Measurements from ENCODE around the gene PARN. TPM values are rescaled to one million over a fixed set of nuclear protein-coding genes. Genes with fewer than 3 reads are reported as not detected.

Gene PARN
- total RNA-seq, 1 experiment from 2014 or later, result 56.2 TPM

DNA sequence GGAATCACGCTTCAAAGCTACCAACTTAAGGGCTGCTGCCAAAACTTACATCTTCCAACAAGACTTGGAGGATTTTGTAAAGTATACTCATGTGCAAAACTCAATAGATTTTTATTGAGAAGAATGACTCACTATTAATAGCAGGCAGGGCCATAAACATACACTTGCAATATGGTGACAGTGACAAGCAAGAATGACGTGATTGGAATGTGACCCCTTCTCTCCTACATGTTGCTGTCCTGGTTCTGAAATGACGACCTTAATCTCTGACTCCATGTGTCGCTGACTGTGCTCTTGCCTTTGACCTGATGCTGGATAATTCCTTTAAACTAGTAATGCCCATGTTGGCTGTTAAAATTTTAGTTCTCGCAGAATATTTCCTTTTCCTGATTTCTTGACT lies 174.5 kb downstream of the PARN start:
- no peaks in the 10 kb centered on the region for H3K27me3 ChIP-seq (ENCODE audit: insufficient read depth, low read length)

More for the DNA sequence above, 174.5 kb downstream of the PARN start:
- Histone ChIP-seq H2BK120ac (ENCODE audit: low read depth, low read length, poor library complexity, severe bottlenecking) (no peak overlapping the region), H4K20me1 (ENCODE audit: control insufficient read depth, insufficient read depth, insufficient read length) (no peaks in the 10 kb centered on the region), H3K9me3 (ENCODE audit: control insufficient read depth, low read depth, low read length) (no peaks in the 10 kb centered on the region), H3K4me2 (ENCODE audit: insufficient read depth, insufficient read length, low read length) (no peak overlapping the region), H3K18ac (ENCODE audit: insufficient read length, low read depth, low read length) (no peak overlapping the region), H4K91ac (ENCODE audit: insufficient read length, low read depth, low read length) (no peak overlapping the region), H2BK12ac (ENCODE audit: insufficient read length, low read depth, low read length) (no peak overlapping the region), H4K5ac (ENCODE audit: insufficient read length, low read depth, low read length) (no peak overlapping the region), H2BK20ac (ENCODE audit: low read depth, low read length, poor library complexity, severe bottlenecking) (no peak overlapping the region), H2AFZ (ENCODE audit: low read length) (no peak overlapping the region), H3K27ac (ENCODE audit: insufficient read length, low read depth, low read length) (no peak overlapping the region), H2BK5ac (ENCODE audit: insufficient read length, low read length) (no peak overlapping the region), H3T11ph (ENCODE audit: low read length) (no peak overlapping the region), H3K79me2 (ENCODE audit: insufficient read depth, low read length) (no peaks in the 10 kb centered on the region), H3K23ac (ENCODE audit: insufficient read length, low read depth, low read length) (no peak overlapping the region), H3K4me1 (ENCODE audit: insufficient read depth, low read length) (no peaks in the 10 kb centered on the region; the same call in 1 of the 2 replicates), H2AK5ac (ENCODE audit: insufficient read length, low read length) (no peak overlapping the region), H3K4ac (ENCODE audit: low read depth, low read length) (no peak overlapping the region), H3K79me1 (ENCODE audit: insufficient read depth, low read depth, low read length, poor library complexity, severe bottlenecking) (no peaks in the 10 kb centered on the region), H2BK15ac (ENCODE audit: low read depth, low read length) (no peak overlapping the region), H3K14ac (ENCODE audit: insufficient read depth, low read length) (no peak overlapping the region), H3K56ac (ENCODE audit: insufficient read length, low read depth, low read length) (no peak overlapping the region), H3K23me2 (ENCODE audit: insufficient read length, low read depth, low read length, poor library complexity, severe bottlenecking) (no peaks in the 10 kb centered on the region), H3K9ac (ENCODE audit: extremely low read depth, insufficient read length, low read length) (no peak overlapping the region), H4K8ac (replicated peaks; ENCODE audit: insufficient read length, low read depth, low read length) (no peak overlapping the region)
- Mint-ChIP-seq H3K4me3 (no peak overlapping the region), H3K27me3 (ENCODE audit: low read depth) (no peaks in the 10 kb centered on the region), H3K27ac (peak overlapping the region in 1 of 3 experiments; percentile 21; a peak in 1 of 7 replicates), H3K9me3 (no peaks in the 10 kb centered on the region), H3K36me3 (ENCODE audit: insufficient read depth in 1 of 3, low read depth in 3 of 3) (no peaks in the 10 kb centered on the region), H3K4me1 (peaks cover 12 to 23% of the 10 kb centered on the region in 2 experiments)
- DNase-seq, result no peak
- WGBS (ENCODE audit: extremely low coverage, insufficient read length, low lambda C conversion rate), result no CpG with 5 or more reads among the region's 5 CpGs
- TF ChIP-seq, protein P1, sequence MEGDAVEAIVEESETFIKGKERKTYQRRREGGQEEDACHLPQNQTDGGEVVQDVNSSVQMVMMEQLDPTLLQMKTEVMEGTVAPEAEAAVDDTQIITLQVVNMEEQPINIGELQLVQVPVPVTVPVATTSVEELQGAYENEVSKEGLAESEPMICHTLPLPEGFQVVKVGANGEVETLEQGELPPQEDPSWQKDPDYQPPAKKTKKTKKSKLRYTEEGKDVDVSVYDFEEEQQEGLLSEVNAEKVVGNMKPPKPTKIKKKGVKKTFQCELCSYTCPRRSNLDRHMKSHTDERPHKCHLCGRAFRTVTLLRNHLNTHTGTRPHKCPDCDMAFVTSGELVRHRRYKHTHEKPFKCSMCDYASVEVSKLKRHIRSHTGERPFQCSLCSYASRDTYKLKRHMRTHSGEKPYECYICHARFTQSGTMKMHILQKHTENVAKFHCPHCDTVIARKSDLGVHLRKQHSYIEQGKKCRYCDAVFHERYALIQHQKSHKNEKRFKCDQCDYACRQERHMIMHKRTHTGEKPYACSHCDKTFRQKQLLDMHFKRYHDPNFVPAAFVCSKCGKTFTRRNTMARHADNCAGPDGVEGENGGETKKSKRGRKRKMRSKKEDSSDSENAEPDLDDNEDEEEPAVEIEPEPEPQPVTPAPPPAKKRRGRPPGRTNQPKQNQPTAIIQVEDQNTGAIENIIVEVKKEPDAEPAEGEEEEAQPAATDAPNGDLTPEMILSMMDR (conservative IDR thresholded peaks at IDR 0.05), result no peak
